Left lobe of liver (tissue), 2 donors: Measurements from ENCODE around the gene GAS7. TPM values are rescaled to one million over a fixed set of nuclear protein-coding genes. Genes with fewer than 3 reads are reported as not detected.

ENCODE experiments used
- ATAC-seq: fragments of 200-7000 bp; cut with Tn5 transposase; one replicate; pipeline ENCODE4 v1.9.1; 2020; ENCODE audit warnings: mild to moderate bottlenecking, moderate library complexity
- DNase-seq: peaks from one replicate; pipeline ENCODE4 v3.0.0-alpha.2; 2020; ENCODE audit warnings: low spot score
- total RNA-seq: library from RNA; stranded (reverse); gene quantifications from one replicate; pipeline ENCODE4 v1.2.1, GENCODE V29; 2021
- donor health status: DM: no; HTN: no; CAD: no; lungs with moderate emphysema.
- donor health status: DM: no; HTN: yes; CAD: no.

GAS7 gene
- total RNA-seq, 1 donor from 2014 or later, result 2.4 TPM

- ATAC-seq (no peak), DNase-seq (no peak)
These were observed 143.0 kb downstream of the GAS7 start for GRCh38 chr17:10055262-10055975.

GRCh38 chr17:10053782-10054540 lies 144.4 kb downstream of the GAS7 start:
- DNase-seq, result no peak
- no peak for ATAC-seq

- DNase-seq (no peak), ATAC-seq (no peak)
These were observed 146.1 kb downstream of the GAS7 start for GRCh38 chr17:10052106-10052813.

GRCh38 chr17:10051112-10051511 lies 147.3 kb downstream of the GAS7 start:
- DNase-seq (no peak), ATAC-seq (no peak)

GRCh38 chr17:10050597-10051101 lies 147.8 kb downstream of the GAS7 start:
- no peak for DNase-seq
- ATAC-seq, result no peak

GRCh38 chr17:10048629-10049350 lies 149.6 kb downstream of the GAS7 start:
- DNase-seq (no peak), ATAC-seq (no peak)

- DNase-seq (no peak), ATAC-seq (no peak)
These were observed 151.3 kb downstream of the GAS7 start for GRCh38 chr17:10046786-10047785.

GRCh38 chr17:10045871-10046658 lies 152.3 kb downstream of the GAS7 start:
- ATAC-seq (no peak), DNase-seq (no peak)

GRCh38 chr17:10042589-10043244 lies 155.7 kb downstream of the GAS7 start:
- DNase-seq (no peak), ATAC-seq (no peak)

GRCh38 chr17:10041916-10042588 lies 156.4 kb downstream of the GAS7 start:
- ATAC-seq, result no peak
- DNase-seq, result no peak

GRCh38 chr17:10041287-10041612 lies 157.2 kb downstream of the GAS7 start:
- DNase-seq (no peak), ATAC-seq (no peak)

GRCh38 chr17:10036511-10037061 lies 161.8 kb downstream of the GAS7 start:
- ATAC-seq, result no peak
- DNase-seq, result no peak

- no peak for ATAC-seq
- no peak for DNase-seq
These were observed 162.5 kb downstream of the GAS7 start for GRCh38 chr17:10035885-10036284.

- DNase-seq (no peak), ATAC-seq (no peak)
These were observed 163.5 kb downstream of the GAS7 start for GRCh38 chr17:10034719-10035475.

- ATAC-seq (no peak), DNase-seq (no peak)
These were observed 164.4 kb downstream of the GAS7 start for GRCh38 chr17:10033959-10034358.

- ATAC-seq (no peak), DNase-seq (no peak)
These were observed 165.0 kb downstream of the GAS7 start for GRCh38 chr17:10033449-10033848.
